Measurements from ENCODE around the gene CEACAM21. TPM values are rescaled to one million over a fixed set of nuclear protein-coding genes. Genes with fewer than 3 reads are reported as not detected.

The CEACAM21 gene
- total RNA-seq, 1 donor from 2014 or later = 1.2 TPM

DNA sequence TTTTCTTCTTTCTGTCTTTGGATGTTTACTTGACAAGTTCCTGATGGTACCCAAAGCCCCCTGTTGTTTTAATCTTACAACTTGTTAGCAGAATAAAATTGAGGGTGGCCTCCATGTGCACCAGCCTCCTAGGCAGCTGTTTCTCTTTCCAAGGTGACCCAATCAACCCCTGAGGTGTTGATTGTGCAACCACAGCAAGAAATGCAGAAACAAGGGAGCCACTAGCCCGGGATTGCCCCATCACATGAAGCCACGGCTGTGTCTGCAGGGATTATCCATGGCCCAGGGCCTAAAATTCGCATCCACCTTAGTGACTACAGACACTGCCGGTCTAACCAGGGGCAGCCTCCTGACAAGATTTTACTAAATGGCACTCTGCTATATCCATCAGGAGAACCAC is 36.5 kb downstream of the CEACAM21 start:
- no peak for FAIRE-seq
- DNase-seq (ENCODE audit: low spot score in 2 of 2) = no peak

DNA sequence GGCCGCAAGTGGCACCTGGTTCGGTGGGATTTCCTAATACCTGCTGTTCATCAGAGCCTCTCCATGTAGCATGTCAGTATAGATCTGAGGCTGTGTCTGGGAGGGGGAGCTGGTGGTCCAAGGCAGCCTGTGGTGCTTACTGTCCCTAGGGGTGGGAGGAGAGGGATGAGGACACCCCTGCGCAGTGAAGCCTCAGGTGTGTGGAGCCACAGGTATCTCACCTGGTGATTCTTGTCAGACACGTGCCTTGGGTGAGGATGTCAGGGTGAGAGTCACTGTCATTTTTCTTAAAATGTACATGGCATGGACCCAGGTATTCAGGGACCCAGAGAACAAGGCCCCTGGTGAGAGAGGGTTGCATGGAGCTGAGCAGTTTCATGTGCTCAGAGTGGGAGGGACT is 39.2 kb downstream of the CEACAM21 start:
- DNase-seq (ENCODE audit: low spot score in 2 of 2) (no peak), FAIRE-seq (no peak)

DNA sequence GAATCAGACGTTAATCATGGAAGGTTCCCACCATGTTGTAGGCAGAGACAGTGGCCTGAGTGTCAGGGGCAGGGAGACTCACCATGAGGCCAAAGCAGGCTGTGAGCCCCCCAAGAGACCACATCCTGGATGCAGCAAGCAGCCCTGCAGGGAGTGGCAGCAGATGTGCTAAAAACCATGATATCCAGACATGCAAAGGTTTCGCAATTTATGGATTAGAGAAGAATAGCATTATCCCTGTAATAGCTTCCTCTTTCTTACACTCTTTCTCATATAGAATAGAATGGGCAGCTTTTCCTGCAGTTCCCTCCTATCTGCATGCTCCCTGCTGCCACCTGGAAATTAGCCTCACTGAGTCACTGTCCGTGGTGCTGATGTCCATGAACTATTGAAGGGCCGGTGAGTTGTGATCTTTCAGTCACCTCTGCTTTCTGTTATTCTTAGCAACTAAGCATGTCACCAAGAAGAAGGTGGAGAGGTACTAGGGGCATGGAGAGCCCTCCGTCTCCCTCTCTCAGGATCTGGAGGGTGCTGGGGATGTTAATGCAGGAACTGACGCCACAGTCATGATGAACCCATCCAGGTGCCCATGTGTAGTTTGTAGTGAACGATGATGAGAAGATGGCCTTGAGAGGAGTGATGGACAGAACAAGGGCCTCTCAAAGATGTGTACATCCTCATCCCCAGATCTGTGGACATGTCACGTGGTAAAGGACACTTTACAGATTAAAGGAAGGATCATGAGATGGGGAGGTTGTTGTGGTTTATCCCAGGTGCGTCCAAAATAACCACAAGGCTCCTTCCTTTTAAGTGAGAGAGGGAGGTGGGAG is 41.0 kb downstream of the CEACAM21 start:
- DNase-seq (ENCODE audit: low spot score in 2 of 2) (no peak), FAIRE-seq (no peak)

DNA sequence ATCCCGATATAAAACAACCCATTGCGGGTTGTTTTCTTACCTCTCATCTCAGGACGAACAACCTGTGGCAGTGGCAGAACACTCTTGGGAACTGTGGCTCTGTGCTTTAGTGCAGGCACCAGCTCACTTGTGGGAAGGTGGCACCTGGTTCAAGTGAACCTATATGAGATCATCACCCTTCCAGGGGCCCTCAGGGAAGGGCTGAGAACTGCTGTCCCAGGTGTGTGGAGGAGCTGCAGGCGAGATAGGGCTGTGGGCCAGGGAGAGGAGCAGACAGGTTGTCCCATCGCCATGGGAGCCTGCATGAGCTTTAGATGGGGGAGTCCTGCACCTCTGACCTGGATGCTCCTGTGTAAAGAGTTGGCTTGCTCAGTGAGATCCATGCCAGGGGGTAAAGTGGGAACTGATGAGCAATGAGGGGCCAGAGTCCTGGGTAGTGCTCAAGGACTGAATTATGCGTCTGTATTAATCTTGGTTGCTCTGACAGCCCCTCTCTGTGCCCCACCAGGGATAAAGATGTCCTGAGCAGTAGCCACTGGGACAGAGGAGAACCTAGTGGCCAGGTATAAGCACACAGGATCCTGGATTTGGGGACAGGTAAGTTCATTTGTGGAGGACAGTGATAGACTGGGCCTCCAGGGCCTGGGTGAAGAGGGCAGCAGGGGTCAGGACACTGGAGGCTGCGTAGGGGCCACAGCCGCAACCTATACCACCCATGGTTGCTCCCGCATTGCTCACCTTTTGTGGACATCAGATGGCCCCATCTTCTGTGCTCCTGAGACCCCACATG is 42.2 kb downstream of the CEACAM21 start:
- FAIRE-seq (no peak), DNase-seq (ENCODE audit: low spot score in 2 of 2) (no peak)

DNA sequence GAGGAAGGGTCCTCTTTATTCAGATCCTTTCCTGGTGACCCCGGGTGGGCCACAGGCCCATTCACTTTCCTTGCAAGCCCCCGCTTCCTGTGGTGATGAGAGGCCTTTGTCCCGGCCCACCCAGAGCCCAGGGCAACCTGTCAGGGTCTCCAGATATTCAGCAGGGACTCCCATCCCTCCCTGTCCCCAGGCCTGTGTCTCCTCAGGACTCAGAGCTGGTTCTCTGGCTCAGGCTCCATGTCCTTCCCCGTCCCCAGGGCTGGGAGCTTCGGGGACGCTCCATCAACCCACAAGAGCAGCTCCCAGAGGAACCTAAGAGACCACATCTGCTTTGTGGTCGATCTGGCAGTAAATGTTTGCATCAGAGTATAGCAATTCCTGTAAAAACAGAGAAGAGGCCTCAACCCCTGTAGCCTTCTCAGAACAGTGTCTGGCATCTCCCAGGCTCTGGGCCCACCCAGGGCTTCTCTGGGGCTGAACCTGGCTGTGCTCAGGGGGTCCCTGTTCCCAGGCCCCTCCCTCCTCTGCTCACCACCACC is 43.1 kb downstream of the CEACAM21 start:
- DNase-seq (ENCODE audit: low spot score in 2 of 2) (no peak), FAIRE-seq (no peak)

DNA sequence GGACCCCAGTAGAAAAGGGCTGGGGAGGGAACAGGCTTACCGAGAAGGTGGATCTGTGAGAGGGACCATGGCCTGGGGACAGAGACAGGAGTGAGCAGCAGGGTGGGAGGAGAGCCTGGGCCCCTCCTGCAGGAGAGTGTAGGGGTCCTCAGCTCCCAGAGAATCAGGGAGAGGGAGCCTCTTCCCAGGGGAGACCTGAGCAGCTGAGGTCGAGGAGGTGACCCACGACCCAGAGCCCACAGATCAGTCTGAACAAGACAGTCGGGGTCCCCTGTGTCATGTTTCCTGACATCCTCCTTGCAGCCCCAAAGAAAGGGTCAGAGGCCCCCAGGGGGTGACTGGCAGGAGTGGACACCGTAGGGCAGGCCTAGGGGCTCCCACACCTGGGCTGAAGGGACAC is 44.2 kb downstream of the CEACAM21 start:
- FAIRE-seq = no peak

DNA sequence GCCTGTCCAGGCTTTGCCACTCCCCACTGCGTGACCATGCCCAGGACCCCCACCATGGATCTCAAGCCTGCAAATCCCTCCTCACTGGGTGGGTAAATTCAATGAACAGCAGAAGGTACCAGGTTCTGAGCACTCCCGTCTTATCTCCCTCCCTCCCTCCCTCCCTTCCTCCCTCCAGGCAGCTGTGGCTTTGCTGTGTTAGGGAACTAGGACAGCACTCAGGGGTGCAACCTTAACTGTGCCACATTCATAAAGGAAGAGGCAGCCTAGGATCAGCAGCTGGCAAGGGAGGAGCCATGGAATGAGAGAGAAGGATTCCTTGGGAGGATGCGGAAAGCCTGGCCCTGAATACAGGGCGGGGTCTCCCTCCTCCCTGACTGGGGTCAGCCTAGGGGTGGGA is 45.3 kb downstream of the CEACAM21 start:
- DNase-seq (ENCODE audit: low spot score in 2 of 2) (no peak), FAIRE-seq (no peak)

More for the DNA sequence above, 44.2 kb downstream of the CEACAM21 start:
- no peak for DNase-seq (ENCODE audit: low spot score in 2 of 2)

DNA sequence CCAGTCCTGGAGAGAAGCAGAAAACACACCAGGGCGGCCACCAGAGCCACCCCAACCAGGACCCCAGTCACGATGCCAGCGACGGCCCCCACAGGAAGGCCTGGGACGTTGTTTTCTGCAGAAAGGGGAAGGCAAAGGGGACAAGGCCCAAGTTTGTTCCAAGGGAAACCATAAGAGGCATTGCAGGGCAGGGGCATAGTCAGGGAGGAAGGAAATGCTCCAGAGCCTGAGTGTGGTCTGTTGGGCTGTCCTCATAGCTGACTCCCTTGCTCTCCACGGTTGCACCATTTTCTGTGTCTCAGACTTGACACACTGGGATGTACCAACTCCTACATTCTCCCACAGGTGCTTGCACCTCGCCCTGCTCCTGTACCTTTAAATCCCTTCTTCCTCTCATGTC is 45.7 kb downstream of the CEACAM21 start:
- DNase-seq (ENCODE audit: low spot score in 2 of 2) (no peak), FAIRE-seq (no peak)

DNA sequence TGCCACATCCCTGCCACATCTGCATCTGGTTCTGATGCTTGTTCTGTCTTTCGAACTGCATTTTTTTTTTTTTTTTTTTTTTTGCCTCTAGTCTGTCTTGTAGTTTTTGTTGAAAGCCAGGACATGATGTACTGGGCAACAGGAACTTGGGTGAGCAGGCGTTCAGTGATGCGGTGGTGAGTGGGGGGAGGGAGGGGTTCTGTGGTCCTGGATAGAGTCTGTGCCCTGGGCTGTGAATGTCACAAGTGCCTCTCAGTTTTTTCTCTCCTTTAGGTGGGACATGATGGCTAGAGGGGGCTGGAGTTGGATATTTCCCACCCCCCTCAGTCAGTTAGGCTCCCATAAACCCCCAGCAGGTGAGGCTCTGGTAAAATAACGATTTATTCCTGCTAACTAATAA is 47.4 kb downstream of the CEACAM21 start:
- no peak for DNase-seq (ENCODE audit: low spot score in 2 of 2)
- FAIRE-seq = no peak

DNA sequence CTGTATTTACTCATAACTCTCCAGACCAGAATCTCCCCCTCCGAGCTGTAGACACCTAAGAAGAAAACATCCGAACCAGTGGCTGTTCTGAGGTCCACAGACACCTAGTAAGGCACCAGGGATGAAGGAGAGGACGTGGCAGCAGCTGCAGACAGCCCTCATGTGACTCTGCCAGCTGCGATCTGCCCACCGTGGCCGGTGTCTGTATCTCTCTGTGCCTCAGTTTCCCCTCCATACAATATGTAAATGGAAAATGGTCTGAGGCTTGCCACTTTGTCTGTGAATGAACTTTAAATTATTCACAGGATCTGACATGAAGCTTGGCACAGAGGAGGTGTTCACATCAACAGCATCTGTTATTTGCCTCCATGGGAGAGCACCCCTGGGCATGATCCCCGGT is 48.5 kb downstream of the CEACAM21 start:
- DNase-seq (ENCODE audit: low spot score in 2 of 2) (no peak), FAIRE-seq (no peak)

DNA sequence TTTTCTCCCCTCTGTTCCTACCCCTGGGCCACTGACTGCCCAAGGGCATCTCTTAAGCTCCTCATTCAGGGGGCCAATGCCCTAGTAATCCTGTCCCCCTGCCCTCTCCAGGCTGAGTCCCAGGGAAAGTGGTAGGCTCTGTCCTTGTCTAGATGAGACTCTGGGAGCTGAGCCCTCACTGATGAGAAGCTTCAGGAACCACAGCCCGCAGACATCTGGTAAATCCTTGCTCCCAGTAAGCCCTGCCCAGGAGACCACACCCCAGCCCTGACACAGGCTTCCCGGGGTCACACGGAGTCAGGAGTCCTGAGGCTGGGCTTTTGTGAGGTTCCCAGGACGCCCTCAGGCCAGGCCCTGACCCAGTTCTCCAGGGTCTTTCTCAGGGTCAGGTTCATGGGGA is 49.0 kb downstream of the CEACAM21 start:
- no peak for DNase-seq (ENCODE audit: low spot score in 2 of 2)
- FAIRE-seq = no peak

DNA sequence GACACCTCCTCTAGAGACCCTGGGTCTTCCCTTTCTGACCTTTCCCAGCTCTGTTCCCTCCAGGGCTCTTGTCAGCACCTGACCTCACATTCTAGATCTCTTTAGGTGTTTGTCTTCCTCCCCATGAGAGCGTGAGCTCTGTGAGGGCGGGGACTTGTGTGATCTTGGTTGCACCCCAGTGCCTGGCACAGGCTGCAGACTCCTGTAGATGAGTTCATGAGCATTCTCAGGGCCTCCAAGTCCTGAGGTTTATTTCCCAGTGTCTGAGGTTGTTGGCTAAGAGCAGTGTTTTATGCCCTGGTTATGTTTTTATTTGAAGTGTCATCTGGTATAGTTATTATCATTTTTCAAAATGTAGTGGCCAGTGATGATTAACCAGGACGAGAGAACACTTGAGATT is 50.3 kb downstream of the CEACAM21 start:
- FAIRE-seq (no peak), DNase-seq (ENCODE audit: low spot score in 2 of 2) (no peak)

DNA sequence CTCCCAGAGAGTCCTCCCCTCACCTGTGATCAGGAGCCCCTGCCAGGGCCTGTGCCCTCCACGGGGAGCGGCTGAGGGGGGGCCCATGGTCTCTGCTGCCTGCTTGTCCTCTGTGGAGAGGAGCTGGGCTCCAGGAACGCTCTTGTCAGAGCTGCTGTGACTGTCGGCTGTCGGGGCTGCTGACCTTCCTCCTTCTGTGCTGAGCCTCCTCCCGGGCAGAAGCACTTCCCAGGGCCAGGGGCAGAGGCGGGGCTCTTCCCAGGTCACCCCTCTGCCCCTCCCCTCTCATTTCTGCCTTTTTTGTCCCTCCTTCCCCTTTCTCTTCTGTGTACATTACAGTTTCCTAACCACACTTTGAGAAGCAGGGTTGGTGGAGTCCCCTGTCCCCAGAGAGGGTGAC is 50.9 kb downstream of the CEACAM21 start, which contains the start of gene CEACAM4:
CEACAM4 (minus strand) TSS at position 198 of the 400 bp plus-strand sequence; CDS start at position 87, 111 bp downstream.
- DNase-seq (ENCODE audit: low spot score in 2 of 2) = no peak
- FAIRE-seq = no peak

DNA sequence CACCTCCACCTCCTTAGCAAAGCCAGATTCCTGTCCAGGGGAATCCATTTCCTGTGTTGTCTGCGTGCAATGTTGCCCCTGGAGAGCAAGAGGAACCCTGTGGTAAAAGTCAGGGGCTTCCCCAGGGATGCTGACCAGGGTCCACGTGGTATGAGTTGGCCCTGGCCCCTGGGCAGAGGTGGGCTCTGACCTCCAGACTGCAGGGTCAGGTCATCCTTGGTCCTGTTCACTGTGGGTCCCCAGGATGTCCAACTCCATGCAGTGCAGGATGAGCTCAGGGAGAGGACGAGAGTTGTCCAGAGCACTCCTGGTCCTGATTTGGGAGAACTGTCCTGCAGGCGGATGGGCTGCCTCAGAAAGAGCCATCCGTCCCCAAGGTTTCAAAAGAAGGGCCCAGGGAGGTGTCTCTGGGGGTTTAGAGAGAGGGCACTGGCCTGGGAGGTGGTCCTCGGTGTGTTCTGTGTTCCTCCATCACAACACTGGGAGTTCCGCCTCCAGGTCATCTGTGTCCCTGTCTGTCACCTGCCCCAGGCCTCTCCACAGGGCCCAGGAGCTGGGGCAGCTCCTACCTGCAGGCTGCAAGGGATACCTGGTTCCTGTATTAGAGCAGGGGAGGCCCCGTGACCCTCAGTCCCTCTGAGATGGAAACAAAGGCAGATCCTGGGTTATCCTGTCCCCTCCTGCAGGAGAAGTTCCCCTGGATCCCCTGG is 52.2 kb downstream of the CEACAM21 start:
- DNase-seq (ENCODE audit: low spot score in 2 of 2) (no peak), FAIRE-seq (no peak)

Other genes with a start within 250 kb of the CEACAM21 start
- gene TGFB1, start 222.2 kb upstream of the CEACAM21 start, total RNA-seq = 0.41 TPM
- 5.3 TPM for gene B9D2, start 212.0 kb upstream of the CEACAM21 start, total RNA-seq
- 6.5 TPM for gene TMEM91, start 199.6 kb upstream of the CEACAM21 start, total RNA-seq
- 14.7 TPM for gene EXOSC5, start 178.8 kb upstream of the CEACAM21 start, total RNA-seq
- gene BCKDHA, start 178.3 kb upstream of the CEACAM21 start, total RNA-seq = 28.1 TPM
- 2.0 TPM for gene B3GNT8, start 148.8 kb upstream of the CEACAM21 start, total RNA-seq
- gene DMAC2, start 136.3 kb upstream of the CEACAM21 start, total RNA-seq = 15.5 TPM
- gene ERICH4, start 133.0 kb upstream of the CEACAM21 start, total RNA-seq = not detected
- gene CEACAM4, start 50.9 kb downstream of the CEACAM21 start, total RNA-seq = not detected
- gene CEACAM7, start 112.1 kb downstream of the CEACAM21 start, total RNA-seq = not detected
- gene CEACAM5, start 132.5 kb downstream of the CEACAM21 start, total RNA-seq = not detected
- not detected for gene CEACAM6, start 179.4 kb downstream of the CEACAM21 start, total RNA-seq
- not detected for gene CEACAM3, start 220.4 kb downstream of the CEACAM21 start, total RNA-seq